ENCODE data around the gene WASF2. TPM values are rescaled to one million over a fixed set of nuclear protein-coding genes. Genes with fewer than 3 reads are reported as not detected.

WASF2 gene
- total RNA-seq, 1 donor from 2014 or later = 35.0 TPM

GRCh38 chr1:27454610-27455009, 35.4 kb downstream of the WASF2 start:
- H2AFZ ChIP-seq (replicated peaks) = no peak overlapping the region
- DNase-seq (ENCODE audit: low spot score) = no peak
- peaks cover 60% of the 10 kb centered on the region for H3K79me2 ChIP-seq (ENCODE audit: low read depth)
- H3K4me3 ChIP-seq = no peak overlapping the region
- Mint-ChIP-seq H3K36me3 (peaks cover 2% of the 10 kb centered on the region), H3K4me3 (no peak overlapping the region), H3K27me3 (ENCODE audit: insufficient read depth, low read depth) (no peaks in the 10 kb centered on the region), H3K4me1 (peaks cover 9% of the 10 kb centered on the region), H3K9me3 (no peaks in the 10 kb centered on the region), H3K27ac (no peak overlapping the region)
- TF ChIP-seq CTCF (IDR thresholded peaks at IDR 0.05) (no peak), EZH2 (IDR thresholded peaks at IDR 0.05) (no peak), EZH2phosphoT487 (IDR thresholded peaks at IDR 0.05) (no peak)
- H4K20me1 ChIP-seq (ENCODE audit: low read depth) = peaks cover 53% of the 10 kb centered on the region
- no peaks in the 10 kb centered on the region for H3K27me3 ChIP-seq
- no peaks in the 10 kb centered on the region for H3K36me3 ChIP-seq
- H3K4me2 ChIP-seq = no peak overlapping the region
- peaks cover 9% of the 10 kb centered on the region for H3F3A ChIP-seq (ENCODE audit: low read depth)
- no peak overlapping the region for H3K9ac ChIP-seq
- H3K27ac ChIP-seq = no peak overlapping the region
- no peaks in the 10 kb centered on the region for H3K9me3 ChIP-seq (ENCODE audit: low read depth)
- no peaks in the 10 kb centered on the region for H3K4me1 ChIP-seq

- Mint-ChIP-seq H3K27me3 (ENCODE audit: insufficient read depth, low read depth) (no peaks in the 10 kb centered on the region), H3K9me3 (no peaks in the 10 kb centered on the region), H3K4me1 (peaks cover 18% of the 10 kb centered on the region), H3K36me3 (peaks cover 10% of the 10 kb centered on the region), H3K27ac (no peak overlapping the region), H3K4me3 (no peak overlapping the region)
- H3K9me3 ChIP-seq (ENCODE audit: low read depth) = no peaks in the 10 kb centered on the region
- TF ChIP-seq EZH2phosphoT487 (IDR thresholded peaks at IDR 0.05) = no peak
- TF ChIP-seq EZH2 (IDR thresholded peaks at IDR 0.05) = no peak
- no peak overlapping the region for H3K9ac ChIP-seq
- peaks cover 24% of the 10 kb centered on the region for H3F3A ChIP-seq (ENCODE audit: low read depth)
- no peaks in the 10 kb centered on the region for H3K36me3 ChIP-seq
- H2AFZ ChIP-seq (replicated peaks) = no peak overlapping the region
- peaks cover 64% of the 10 kb centered on the region for H4K20me1 ChIP-seq (ENCODE audit: low read depth)
- peaks cover 9% of the 10 kb centered on the region for H3K4me1 ChIP-seq
- H3K4me2 ChIP-seq = no peak overlapping the region
- no peaks in the 10 kb centered on the region for H3K27me3 ChIP-seq
- H3K79me2 ChIP-seq (ENCODE audit: low read depth) = peaks cover 69% of the 10 kb centered on the region
- H3K4me3 ChIP-seq = no peak overlapping the region
- H3K27ac ChIP-seq = no peak overlapping the region
- no peak for DNase-seq (ENCODE audit: low spot score)
These were observed 38.6 kb downstream of the WASF2 start for GRCh38 chr1:27451343-27451742.

- Mint-ChIP-seq H3K27me3 (ENCODE audit: insufficient read depth, low read depth) (no peaks in the 10 kb centered on the region), H3K27ac (no peak overlapping the region), H3K4me1 (peaks cover 23% of the 10 kb centered on the region), H3K9me3 (no peaks in the 10 kb centered on the region), H3K4me3 (no peak overlapping the region), H3K36me3 (peaks cover 10% of the 10 kb centered on the region)
- H3K4me2 ChIP-seq = no peak overlapping the region
- H2AFZ ChIP-seq (replicated peaks) = no peak overlapping the region
- H3K27ac ChIP-seq = no peak overlapping the region
- H3K4me3 ChIP-seq = no peak overlapping the region
- peaks cover 24% of the 10 kb centered on the region for H3F3A ChIP-seq (ENCODE audit: low read depth)
- H3K9ac ChIP-seq = no peak overlapping the region
- H3K9me3 ChIP-seq (ENCODE audit: low read depth) = no peaks in the 10 kb centered on the region
- DNase-seq (ENCODE audit: low spot score) = no peak
- peaks cover 20% of the 10 kb centered on the region for H3K4me1 ChIP-seq
- peaks cover 74% of the 10 kb centered on the region for H4K20me1 ChIP-seq (ENCODE audit: low read depth)
- TF ChIP-seq CTCF (IDR thresholded peaks at IDR 0.05) (no peak), EZH2 (IDR thresholded peaks at IDR 0.05) (no peak), EZH2phosphoT487 (IDR thresholded peaks at IDR 0.05) (no peak)
- no peaks in the 10 kb centered on the region for H3K27me3 ChIP-seq
- H3K36me3 ChIP-seq = no peaks in the 10 kb centered on the region
- H3K79me2 ChIP-seq (ENCODE audit: low read depth) = peaks cover 71% of the 10 kb centered on the region
These were observed 41.0 kb downstream of the WASF2 start for GRCh38 chr1:27448982-27449381.

- Histone ChIP-seq H3K4me3 (no peak overlapping the region), H3F3A (ENCODE audit: low read depth) (peaks cover 24% of the 10 kb centered on the region), H3K36me3 (no peaks in the 10 kb centered on the region)
These were observed 42.1 kb downstream of the WASF2 start for GRCh38 chr1:27447883-27448282.

More at GRCh38 chr1:27447883-27448282, 42.1 kb downstream of the WASF2 start:
- Histone ChIP-seq H3K9me3 (ENCODE audit: low read depth) (no peaks in the 10 kb centered on the region), H4K20me1 (ENCODE audit: low read depth) (peaks cover 67% of the 10 kb centered on the region), H3K4me1 (peaks cover 20% of the 10 kb centered on the region), H3K4me2 (peak overlapping the region; percentile 36), H2AFZ (replicated peaks) (no peak overlapping the region), H3K9ac (no peak overlapping the region), H3K27me3 (no peaks in the 10 kb centered on the region), H3K79me2 (ENCODE audit: low read depth) (peaks cover 79% of the 10 kb centered on the region), H3K27ac (peak overlapping the region; percentile 44)
- DNase-seq (ENCODE audit: low spot score) = no peak
- no peak overlapping the region for H3K27ac Mint-ChIP-seq
- peaks cover 23% of the 10 kb centered on the region for H3K4me1 Mint-ChIP-seq
- H3K9me3 Mint-ChIP-seq = no peaks in the 10 kb centered on the region
- H3K36me3 Mint-ChIP-seq = peaks cover 10% of the 10 kb centered on the region
- no peaks in the 10 kb centered on the region for H3K27me3 Mint-ChIP-seq (ENCODE audit: insufficient read depth, low read depth)
- no peak overlapping the region for H3K4me3 Mint-ChIP-seq
- no peak for TF ChIP-seq EZH2phosphoT487 (IDR thresholded peaks at IDR 0.05)
- TF ChIP-seq CTCF (IDR thresholded peaks at IDR 0.05) = no peak
- TF ChIP-seq EZH2 (IDR thresholded peaks at IDR 0.05) = no peak

Measured in neural progenitor cell (in vitro differentiated cells).